ENCODE results near the gene DGKH. TPM values are rescaled to one million over a fixed set of nuclear protein-coding genes. Genes with fewer than 3 reads are reported as not detected.

DGKH gene
- total and polyA plus RNA-seq, 10 of the 15 experiments (the other 5 are each of a cell fraction or from before 2014, with no cell fraction given) = 1.3 to 15.2 (median 7.3) TPM

DNA sequence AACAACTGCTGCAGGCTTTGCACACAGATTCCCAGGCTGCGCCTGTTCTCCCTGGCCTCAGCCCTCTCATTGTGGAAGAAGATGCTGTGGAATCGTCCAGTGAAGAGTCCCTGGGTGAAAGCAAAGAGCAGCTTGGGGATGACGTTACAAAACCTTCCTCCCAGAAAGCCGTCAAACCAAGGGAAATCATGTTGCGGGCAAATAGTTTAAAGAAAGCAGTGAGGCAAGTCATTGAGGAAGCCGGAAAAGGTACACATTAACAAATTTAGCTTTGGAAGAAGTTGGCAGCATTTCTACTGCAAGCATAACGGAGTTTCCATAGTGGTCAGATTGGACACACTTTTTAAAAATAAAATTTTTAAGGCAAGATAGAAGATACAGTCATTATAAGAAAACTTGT lies 140.6 kb downstream of the DGKH start:
- Histone ChIP-seq H3K4me2 (ENCODE audit: control insufficient read depth, insufficient read depth) (no peak overlapping the region), H3K79me2 (ENCODE audit: control insufficient read depth, insufficient read depth, low read length) (no peaks in the 10 kb centered on the region), H3K9me3 (replicated peaks; ENCODE audit: control insufficient read depth, insufficient read depth, low read length) (no peaks in the 10 kb centered on the region), H3K36me3 (ENCODE audit: control insufficient read depth in 2 of 2, insufficient read depth in 2 of 2, low read length in 1 of 2) (peaks cover 0 to 2% of the 10 kb centered on the region in 2 experiments; a peak in 1 of 4 replicates), H3K9ac (ENCODE audit: control insufficient read depth, insufficient read depth, low read length) (no peak overlapping the region), H3K4me3 (no peak overlapping the region), H2AFZ (ENCODE audit: control insufficient read depth, low read depth, low read length) (no peak overlapping the region), H3K4me1 (ENCODE audit: control insufficient read depth, insufficient read depth, low read length) (no peaks in the 10 kb centered on the region), H4K20me1 (ENCODE audit: control insufficient read depth, insufficient read depth) (no peaks in the 10 kb centered on the region), H3K27me3 (replicated peaks in 1 of 2; ENCODE audit: control insufficient read depth in 2 of 2, insufficient read depth in 2 of 2, low read length in 1 of 2) (no peaks in the 10 kb centered on the region), H3K27ac (ENCODE audit: control insufficient read depth, insufficient read depth) (no peak overlapping the region)
- ATAC-seq = no peak
- no peak for TF ChIP-seq RFX5 (IDR thresholded peaks at IDR 0.05; ENCODE audit: low read depth, low read length)
- TF ChIP-seq, protein P1, sequence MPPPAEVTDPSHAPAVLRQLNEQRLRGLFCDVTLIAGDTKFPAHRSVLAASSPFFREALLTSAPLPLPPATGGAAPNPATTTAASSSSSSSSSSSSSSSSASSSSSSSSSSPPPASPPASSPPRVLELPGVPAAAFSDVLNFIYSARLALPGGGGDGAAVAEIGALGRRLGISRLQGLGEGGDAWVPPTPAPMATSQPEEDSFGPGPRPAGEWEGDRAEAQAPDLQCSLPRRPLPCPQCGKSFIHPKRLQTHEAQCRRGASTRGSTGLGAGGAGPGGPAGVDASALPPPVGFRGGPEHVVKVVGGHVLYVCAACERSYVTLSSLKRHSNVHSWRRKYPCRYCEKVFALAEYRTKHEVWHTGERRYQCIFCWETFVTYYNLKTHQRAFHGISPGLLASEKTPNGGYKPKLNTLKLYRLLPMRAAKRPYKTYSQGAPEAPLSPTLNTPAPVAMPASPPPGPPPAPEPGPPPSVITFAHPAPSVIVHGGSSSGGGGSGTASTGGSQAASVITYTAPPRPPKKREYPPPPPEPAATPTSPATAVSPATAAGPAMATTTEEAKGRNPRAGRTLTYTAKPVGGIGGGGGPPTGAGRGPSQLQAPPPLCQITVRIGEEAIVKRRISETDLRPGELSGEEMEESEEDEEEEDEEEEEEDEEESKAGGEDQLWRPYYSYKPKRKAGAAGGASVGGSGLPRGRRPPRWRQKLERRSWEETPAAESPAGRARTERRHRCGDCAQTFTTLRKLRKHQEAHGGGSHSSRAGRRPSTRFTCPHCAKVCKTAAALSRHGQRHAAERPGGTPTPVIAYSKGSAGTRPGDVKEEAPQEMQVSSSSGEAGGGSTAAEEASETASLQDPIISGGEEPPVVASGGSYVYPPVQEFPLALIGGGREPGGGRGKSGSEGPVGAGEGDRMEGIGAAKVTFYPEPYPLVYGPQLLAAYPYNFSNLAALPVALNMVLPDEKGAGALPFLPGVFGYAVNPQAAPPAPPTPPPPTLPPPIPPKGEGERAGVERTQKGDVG (CRISPR knock-in tag; IDR thresholded peaks at IDR 0.05) = no peak
- TF ChIP-seq SIX5 (IDR thresholded peaks at IDR 0.05; ENCODE audit: low read depth, low read length, severe bottlenecking) = no peak
- no peak for TF ChIP-seq MTA2 (IDR thresholded peaks at IDR 0.05; ENCODE audit: low read depth)
- no peak for TF ChIP-seq CHD2 (IDR thresholded peaks at IDR 0.05; ENCODE audit: borderline replicate concordance, low read depth, low read length)
- TF ChIP-seq FOXK2 (IDR thresholded peaks at IDR 0.05) = no peak
- TF ChIP-seq PAX5 (IDR thresholded peaks at IDR 0.05; ENCODE audit: borderline replicate concordance, low read depth, low read length) = no peak
- TF ChIP-seq ESRRA (IDR thresholded peaks at IDR 0.05; ENCODE audit: low read length) = no peak
- TF ChIP-seq JUNB (IDR thresholded peaks at IDR 0.05) = no peak
- TF ChIP-seq, protein P2, sequence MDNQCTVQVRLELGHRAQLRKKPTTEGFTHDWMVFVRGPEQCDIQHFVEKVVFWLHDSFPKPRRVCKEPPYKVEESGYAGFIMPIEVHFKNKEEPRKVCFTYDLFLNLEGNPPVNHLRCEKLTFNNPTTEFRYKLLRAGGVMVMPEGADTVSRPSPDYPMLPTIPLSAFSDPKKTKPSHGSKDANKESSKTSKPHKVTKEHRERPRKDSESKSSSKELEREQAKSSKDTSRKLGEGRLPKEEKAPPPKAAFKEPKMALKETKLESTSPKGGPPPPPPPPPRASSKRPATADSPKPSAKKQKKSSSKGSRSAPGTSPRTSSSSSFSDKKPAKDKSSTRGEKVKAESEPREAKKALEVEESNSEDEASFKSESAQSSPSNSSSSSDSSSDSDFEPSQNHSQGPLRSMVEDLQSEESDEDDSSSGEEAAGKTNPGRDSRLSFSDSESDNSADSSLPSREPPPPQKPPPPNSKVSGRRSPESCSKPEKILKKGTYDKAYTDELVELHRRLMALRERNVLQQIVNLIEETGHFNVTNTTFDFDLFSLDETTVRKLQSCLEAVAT (IDR thresholded peaks at IDR 0.05) = no peak
- no peak for TF ChIP-seq BCL11A (IDR thresholded peaks at IDR 0.05; ENCODE audit: low read depth, low read length)
- no peak for TF ChIP-seq SREBF1 (IDR thresholded peaks at IDR 0.05; ENCODE audit: low read length)
- SMC1A ChIA-PET (ENCODE audit: uncharacterized antibody, unreplicated experiment) = interaction anchor here (1.0 to 1.6 kb wide), 4 partner anchors 9 to 520 kb away, joined by 3 to 8 read pairs (median 4); no protein-coding TSS in a partner anchor
- no peak for FAIRE-seq
- in situ Hi-C loops (cut with MboI) (no loop called here), intact Hi-C loops (cut with micrococcal nuclease; ENCODE audit: unreplicated experiment) (no loop called here)
- 86% methylated on average over 7 of the region's 7 CpGs for WGBS (ENCODE audit: insufficient coverage, insufficient replicate concordance, low lambda C conversion rate, missing lambda C conversion rate)
- no peak for DNase-seq (ENCODE audit: low read depth, low spot score)
- CTCF ChIA-PET = interaction anchor here (0.6 kb wide), 1 partner anchor 1275 kb away, joined by 3 read pairs; no protein-coding TSS in a partner anchor
- RAD21 ChIA-PET (ENCODE audit: unreplicated experiment) = interaction anchor here (0.6 to 1.6 kb wide), 2 partner anchors 10 to 16 kb away, joined by 3 read pairs; no protein-coding TSS in a partner anchor
- no TSS peak for BruUV-seq (replicated peaks)
- POLR2A ChIA-PET = no interaction called here
